Nephron progenitor cell (in vitro differentiated cells): ENCODE measurements around the gene DOCK3.
"Not testable (repeated sequence)": the region's sequence is repeated elsewhere in the genome, so short reads cannot be mapped to it uniquely, and the experiment has no call there.

Source experiments
- DNase-seq: peaks from one replicate; pipeline ENCODE4 v3.0.0; 2021
- H3K27ac Mint-ChIP-seq: 2 replicates; pipeline ENCODE4 v1.8.0; 2021; ENCODE audit warnings: mild to moderate bottlenecking, moderate library complexity, mixed read lengths
- H3K27me3 Mint-ChIP-seq: 2 replicates; pipeline ENCODE4 v1.8.0; 2021; ENCODE audit warnings: mild to moderate bottlenecking, low read depth, mixed read lengths; ENCODE audit not compliant: poor library complexity
- H3K36me3 Mint-ChIP-seq: 2 replicates; pipeline ENCODE4 v1.8.0; 2021; ENCODE audit warnings: low read depth, mixed read lengths
- H3K4me1 Mint-ChIP-seq: 2 replicates; pipeline ENCODE4 v1.8.0; 2021; ENCODE audit warnings: mixed read lengths
- H3K4me3 Mint-ChIP-seq: 2 replicates; pipeline ENCODE4 v1.8.0; 2021; ENCODE audit warnings: mild to moderate bottlenecking, moderate library complexity, mixed read lengths
- H3K9me3 Mint-ChIP-seq: 2 replicates; pipeline ENCODE4 v1.8.0; 2021; ENCODE audit warnings: mild to moderate bottlenecking, moderate library complexity, mixed read lengths
- CTCF ChIP-seq: fragments of 200-600 bp; sonication (generic); IDR thresholded peaks from 2 replicates; pipeline ENCODE4 v1.5.0; 2021; ENCODE audit warnings: antibody characterized with exemption

DOCK3 gene

GRCh38 chr3:51386852-51387229, 712.1 kb downstream of the DOCK3 start:
- H3K4me3 Mint-ChIP-seq: peak overlapping the region; percentile 99
- H3K9me3 Mint-ChIP-seq: no peaks in the 10 kb centered on the region
- H3K4me1 Mint-ChIP-seq: peaks cover 52% of the 10 kb centered on the region
- peaks cover 3% of the 10 kb centered on the region for H3K27me3 Mint-ChIP-seq
- no peak for DNase-seq
- H3K27ac Mint-ChIP-seq: peak overlapping the region; percentile 97
- no peak for TF ChIP-seq CTCF
- peaks cover 34% of the 10 kb centered on the region for H3K36me3 Mint-ChIP-seq

GRCh38 chr3:51387281-51387680, 712.6 kb downstream of the DOCK3 start:
- H3K27me3 Mint-ChIP-seq, DNase-seq, H3K9me3 Mint-ChIP-seq, H3K27ac Mint-ChIP-seq: not testable (repeated sequence)
- H3K36me3 Mint-ChIP-seq: peaks cover 35% of the 10 kb centered on the region
- peaks cover 52% of the 10 kb centered on the region for H3K4me1 Mint-ChIP-seq
- peak overlapping the region; percentile 99 for H3K4me3 Mint-ChIP-seq

- no peak for TF ChIP-seq CTCF
- H3K9me3 Mint-ChIP-seq: peaks cover 10% of the 10 kb centered on the region
- no peaks in the 10 kb centered on the region for H3K27me3 Mint-ChIP-seq
- DNase-seq: no peak
- peaks cover 55% of the 10 kb centered on the region for H3K4me1 Mint-ChIP-seq
- H3K27ac Mint-ChIP-seq: peak overlapping the region; percentile 71
- peaks cover 47% of the 10 kb centered on the region for H3K36me3 Mint-ChIP-seq
- H3K4me3 Mint-ChIP-seq: peak overlapping the region; percentile 34
These were observed 713.7 kb downstream of the DOCK3 start for GRCh38 chr3:51388286-51389029.

GRCh38 chr3:51389423-51390183, 714.9 kb downstream of the DOCK3 start:
- DNase-seq: peak; percentile 70
- peak; percentile 64 for TF ChIP-seq CTCF
- peak overlapping the region; percentile 61 for H3K27ac Mint-ChIP-seq
- H3K27me3 Mint-ChIP-seq: no peaks in the 10 kb centered on the region
- peaks cover 19% of the 10 kb centered on the region for H3K9me3 Mint-ChIP-seq
- peak overlapping the region; percentile 8 for H3K4me3 Mint-ChIP-seq
- peaks cover 57% of the 10 kb centered on the region for H3K4me1 Mint-ChIP-seq
- peaks cover 59% of the 10 kb centered on the region for H3K36me3 Mint-ChIP-seq

- DNase-seq: peak; percentile 24
- H3K9me3 Mint-ChIP-seq: peaks cover 23% of the 10 kb centered on the region
- H3K27ac Mint-ChIP-seq: peak overlapping the region; percentile 42
- peaks cover 67% of the 10 kb centered on the region for H3K36me3 Mint-ChIP-seq
- peaks cover 64% of the 10 kb centered on the region for H3K4me1 Mint-ChIP-seq
- H3K4me3 Mint-ChIP-seq: peak overlapping the region; percentile 57
- TF ChIP-seq CTCF: peak; percentile 76
- no peaks in the 10 kb centered on the region for H3K27me3 Mint-ChIP-seq
These were observed 715.7 kb downstream of the DOCK3 start for GRCh38 chr3:51390246-51391074.

GRCh38 chr3:51391075-51391565, 716.4 kb downstream of the DOCK3 start, which contains the start of gene RBM15B:
Gene RBM15B, plus strand, starts transcription at chr3:51391285. Its CDS starts 115 bp downstream, at chr3:51391400.
- Mint-ChIP-seq H3K27me3 (no peaks in the 10 kb centered on the region), H3K27ac (peak within 1 kb of the TSS; percentile 87), H3K36me3 (peaks cover 67% of the 10 kb centered on the region), H3K4me1 (peaks cover 59% of the 10 kb centered on the region), H3K9me3 (peaks cover 23% of the 10 kb centered on the region), H3K4me3 (peak within 1 kb of the TSS; percentile 84)
- TF ChIP-seq CTCF: no peak
- peak; percentile 97 for DNase-seq
